ENCODE data around the gene PAPLN. TPM values are rescaled to one million over a fixed set of nuclear protein-coding genes. Genes with fewer than 3 reads are reported as not detected.
A peak's percentile ranks its signal among the peaks of the same experiment; 100 is the strongest.

Gene PAPLN
- total and polyA plus RNA-seq, 2 experiments from 2014 or later = 2.8 to 13.2 TPM

- Mint-ChIP-seq H3K27ac (peak overlapping the region; percentile 93), H3K36me3 (ENCODE audit: low read depth) (peaks cover 2% of the 10 kb centered on the region; the same call in 1 of the 3 replicates), H3K27me3 (ENCODE audit: insufficient read depth, low read depth, poor library complexity) (peaks cover 49% of the 10 kb centered on the region), H3K9me3 (no peaks in the 10 kb centered on the region; the same call in 2 of the 3 replicates), H3K4me3 (peak overlapping the region; percentile 80), H3K4me1 (peaks cover 69% of the 10 kb centered on the region)
- ATAC-seq (peak; percentile 23), DNase-seq (ENCODE audit: low spot score) (peak; percentile 83)
- no peaks in the 10 kb centered on the region for H3K9me2 ChIP-seq (ENCODE audit: insufficient read depth)
- 0 out of 2 replicates have a peak, but pooled peaks cover 3% of the 10 kb centered on the region for H4K20me1 ChIP-seq (replicated peaks; ENCODE audit: insufficient read depth)
- H3K27ac ChIP-seq (ENCODE audit: low read depth) = peak overlapping the region; percentile 90
- H2AFZ ChIP-seq = peak overlapping the region; percentile 79
- TF ChIP-seq ZNF462 (CRISPR knock-in tag; IDR thresholded peaks at IDR 0.05) = peak; percentile 50; the same call in 1 of the 2 replicates
- TF ChIP-seq REST (IDR thresholded peaks at IDR 0.05; ENCODE audit: unreplicated experiment) = no peak
- H3K36me3 ChIP-seq (ENCODE audit: insufficient read depth) = no peaks in the 10 kb centered on the region
- H3K4me2 ChIP-seq = peak overlapping the region; percentile 96
- no peaks in the 10 kb centered on the region for H3K79me2 ChIP-seq (replicated peaks; ENCODE audit: insufficient read depth)
- peaks cover 51% of the 10 kb centered on the region for H3K27me3 ChIP-seq (ENCODE audit: insufficient read depth)
- peaks cover 30% of the 10 kb centered on the region for H3F3A ChIP-seq (replicated peaks; ENCODE audit: low read depth)
- peak overlapping the region; percentile 69 for H3K4me3 ChIP-seq
- H3K4me1 ChIP-seq (ENCODE audit: insufficient read depth) = peaks cover 59% of the 10 kb centered on the region
Measured at GRCh38 chr14:73235531-73236155, 1.7 kb upstream of the PAPLN start.

Data from GM23338 (cell line).